ENCODE results near the gene RNPEPL1. TPM values are rescaled to one million over a fixed set of nuclear protein-coding genes. Genes with fewer than 3 reads are reported as not detected.
A peak's percentile ranks its signal among the peaks of the same experiment; 100 is the strongest.

RNPEPL1 gene
- total and polyA plus RNA-seq, 7 donors = 48.8 to 79.6 (median 59.4) TPM

- peak in 1 of 2 donors; percentile 40 for DNase-seq
- H3K27ac ChIP-seq = no peak overlapping the region
- no peak for TF ChIP-seq CTCF (IDR thresholded peaks at IDR 0.05)
- intact Hi-C loops (cut with DNase I) = no loop called here
- no peaks in the 10 kb centered on the region for H3K36me3 ChIP-seq (ENCODE audit: insufficient read depth in 1 of 2, low read depth in 1 of 2)
- no peaks in the 10 kb centered on the region for H3K9me3 ChIP-seq
- WGBS, 3 donors = 50 to 58% (median 55%) methylated on average over 19 to 20 of the region's 20 CpGs
- no peaks in the 10 kb centered on the region for H3K4me1 ChIP-seq
- no peak overlapping the region for H3K4me3 ChIP-seq
- H3K27me3 ChIP-seq (ENCODE audit: insufficient read depth in 3 of 3, low read length in 2 of 3) = no peaks in the 10 kb centered on the region
- no peak for ATAC-seq
Measured at GRCh38 chr2:240628808-240629618, 60.7 kb downstream of the RNPEPL1 start.

GRCh38 chr2:240629619-240629967 is 61.3 kb downstream of the RNPEPL1 start:
- no peak for TF ChIP-seq CTCF (IDR thresholded peaks at IDR 0.05)
- Histone ChIP-seq H3K4me1 (no peaks in the 10 kb centered on the region), H3K27ac (no peak overlapping the region), H3K4me3 (no peak overlapping the region), H3K36me3 (ENCODE audit: insufficient read depth in 1 of 2, low read depth in 1 of 2) (no peaks in the 10 kb centered on the region), H3K9me3 (no peaks in the 10 kb centered on the region), H3K27me3 (ENCODE audit: insufficient read depth in 3 of 3, low read length in 2 of 3) (no peaks in the 10 kb centered on the region)
- ATAC-seq (no peak), DNase-seq (no peak)
- intact Hi-C loops (cut with DNase I) = no loop called here
- WGBS, 3 donors = 70 to 86% (median 83%) methylated on average over 5 of the region's 5 CpGs

GRCh38 chr2:240629968-240630770 is 61.9 kb downstream of the RNPEPL1 start:
- Histone ChIP-seq H3K27me3 (ENCODE audit: insufficient read depth in 3 of 3, low read length in 2 of 3) (no peaks in the 10 kb centered on the region), H3K9me3 (no peaks in the 10 kb centered on the region), H3K36me3 (ENCODE audit: insufficient read depth in 1 of 2, low read depth in 1 of 2) (no peaks in the 10 kb centered on the region), H3K27ac (no peak overlapping the region), H3K4me3 (no peak overlapping the region), H3K4me1 (no peaks in the 10 kb centered on the region)
- intact Hi-C loops (cut with DNase I) = no loop called here
- 90 to 93% (median 92%) methylated on average over 48 to 50 of the region's 50 CpGs for WGBS, 3 donors
- ATAC-seq (no peak), DNase-seq (peak in 1 of 2 donors; percentile 44)
- no peak for TF ChIP-seq CTCF (IDR thresholded peaks at IDR 0.05)

Other genes with a start within 250 kb of the RNPEPL1 start
- 100 to 1,000 TPM; 115 to 180 (median 142) TPM for gene GPC1, start 132.8 kb upstream of the RNPEPL1 start, total RNA-seq
- 100 to 1,000 TPM in 2 of 3 donors, 10 to 100 TPM in 1; 85.4 to 116 (median 103) TPM for gene GPC1, start 132.8 kb upstream of the RNPEPL1 start, polyA plus RNA-seq
- 1 to 10 TPM; 3.0 to 5.8 (median 4.6) TPM for gene ANKMY1, start 10.5 kb upstream of the RNPEPL1 start, total RNA-seq
- 1 to 10 TPM; 1.4 to 2.5 (median 2.4) TPM for gene ANKMY1, start 10.5 kb upstream of the RNPEPL1 start, polyA plus RNA-seq
- gene DUSP28, start 8.1 kb upstream of the RNPEPL1 start, total RNA-seq = 10 to 100 TPM; 10.4 to 12.9 (median 12.7) TPM
- gene DUSP28, start 8.1 kb upstream of the RNPEPL1 start, polyA plus RNA-seq = 10 to 100 TPM in 1 of 3 donors, 1 to 10 TPM in 2; 6.6 to 18.1 (median 9.5) TPM
- 1 to 10 TPM; 5.0 to 9.9 (median 7.6) TPM for gene CAPN10, start 18.2 kb downstream of the RNPEPL1 start, total RNA-seq
- gene CAPN10, start 18.2 kb downstream of the RNPEPL1 start, polyA plus RNA-seq = 10 to 100 TPM in 2 of 3 donors, 1 to 10 TPM in 1; 8.9 to 15.0 (median 13.1) TPM
- under 1 TPM; 0.36 to 0.92 (median 0.68) TPM for gene GPR35, start 57.0 kb downstream of the RNPEPL1 start, total RNA-seq
- under 1 TPM; 0.30 to 0.89 (median 0.58) TPM for gene GPR35, start 57.0 kb downstream of the RNPEPL1 start, polyA plus RNA-seq
- gene AQP12B, start 114.4 kb downstream of the RNPEPL1 start, total RNA-seq = not detected
- not detected for gene AQP12B, start 114.4 kb downstream of the RNPEPL1 start, polyA plus RNA-seq
- gene AQP12A, start 123.4 kb downstream of the RNPEPL1 start, total RNA-seq = not detected
- gene AQP12A, start 123.4 kb downstream of the RNPEPL1 start, polyA plus RNA-seq = not detected

Data from psoas muscle (tissue), 8 donors.